Calu3 (cell line): ENCODE data around the gene GALNTL6. TPM values are rescaled to one million over a fixed set of nuclear protein-coding genes. Genes with fewer than 3 reads are reported as not detected.

Experiments used
- BruUV-seq: library from RNA; stranded (reverse); fragments of 400-500 nt; replicated peaks from 2 replicates; lab custom pipeline; 2021; lab: Mats Ljungman, UMichigan
- CTCF ChIA-PET: fragments of 300-600 bp; sonication (Branson Sonifier 250); formaldehyde crosslinking; loops from one replicate; lab custom pipeline; 2022; ENCODE audit warnings: antibody characterized with exemption; lab: Charles Lee
- DNase-seq: peaks from one replicate; pipeline ENCODE4 v3.0.0; 2022
- H3K27ac Mint-ChIP-seq: one replicate; pipeline ENCODE4 v1.8.0; 2022; ENCODE audit warnings: mixed read lengths; ENCODE audit not compliant: unreplicated experiment
- H3K27me3 Mint-ChIP-seq: one replicate; pipeline ENCODE4 v1.8.0; 2022; ENCODE audit warnings: mixed read lengths; ENCODE audit not compliant: unreplicated experiment
- H3K36me3 Mint-ChIP-seq: one replicate; pipeline ENCODE4 v1.8.0; 2022; ENCODE audit warnings: mild to moderate bottlenecking, moderate library complexity, mixed read lengths; ENCODE audit not compliant: insufficient read depth, unreplicated experiment
- H3K4me1 Mint-ChIP-seq: one replicate; pipeline ENCODE4 v1.8.0; 2022; ENCODE audit warnings: mild to moderate bottlenecking, low read depth, mixed read lengths; ENCODE audit not compliant: unreplicated experiment
- H3K4me3 Mint-ChIP-seq: one replicate; pipeline ENCODE4 v1.8.0; 2022; ENCODE audit warnings: mild to moderate bottlenecking, low read depth, moderate library complexity, mixed read lengths; ENCODE audit not compliant: unreplicated experiment
- H3K9me3 Mint-ChIP-seq: one replicate; pipeline ENCODE4 v1.8.0; 2022; ENCODE audit warnings: low read depth, mixed read lengths; ENCODE audit not compliant: unreplicated experiment
- CTCF ChIP-seq: fragments of 200-600 bp; IDR thresholded peaks from one replicate; pipeline ENCODE4 v1.8.0; 2022; ENCODE audit warnings: antibody characterized with exemption; ENCODE audit not compliant: unreplicated experiment
- intact Hi-C: fragments of 100-400 bp; cut with micrococcal nuclease; formaldehyde crosslinking; loops from one replicate; pipeline ENCODE4 v1.10.0; 2022; ENCODE audit not compliant: unreplicated experiment
- total RNA-seq: library from RNA; stranded (reverse); gene quantifications from 2 replicates; pipeline ENCODE4 v1.2.3, GENCODE V29; 2022

The GALNTL6 gene
- total RNA-seq, 1 experiment from 2014 or later: not detected

GRCh38 chr4:171785388-171785787, 27.8 kb upstream of the GALNTL6 start:
- TF ChIP-seq CTCF: no peak
- H3K27me3 Mint-ChIP-seq: no peaks in the 10 kb centered on the region
- no peaks in the 10 kb centered on the region for H3K36me3 Mint-ChIP-seq
- no TSS peak for BruUV-seq
- H3K4me1 Mint-ChIP-seq: no peaks in the 10 kb centered on the region
- CTCF ChIA-PET: no interaction called here
- H3K4me3 Mint-ChIP-seq: no peak overlapping the region
- DNase-seq: no peak
- H3K27ac Mint-ChIP-seq: no peak overlapping the region
- intact Hi-C loops: no loop called here
- peaks cover 13% of the 10 kb centered on the region for H3K9me3 Mint-ChIP-seq

- H3K4me1 Mint-ChIP-seq: no peaks in the 10 kb centered on the region
- intact Hi-C loops: no loop called here
- H3K27ac Mint-ChIP-seq: no peak overlapping the region
- no peaks in the 10 kb centered on the region for H3K9me3 Mint-ChIP-seq
- H3K36me3 Mint-ChIP-seq: no peaks in the 10 kb centered on the region
- no peak for DNase-seq
- CTCF ChIA-PET: no interaction called here
- no TSS peak for BruUV-seq
- no peak overlapping the region for H3K4me3 Mint-ChIP-seq
- no peaks in the 10 kb centered on the region for H3K27me3 Mint-ChIP-seq
- no peak for TF ChIP-seq CTCF
Observed at GRCh38 chr4:171793723-171794122, 19.5 kb upstream of the GALNTL6 start.

GRCh38 chr4:171794528-171794927, 18.7 kb upstream of the GALNTL6 start:
- no peaks in the 10 kb centered on the region for H3K9me3 Mint-ChIP-seq
- no peaks in the 10 kb centered on the region for H3K4me1 Mint-ChIP-seq
- TF ChIP-seq CTCF: no peak
- no peak overlapping the region for H3K27ac Mint-ChIP-seq
- H3K27me3 Mint-ChIP-seq: no peaks in the 10 kb centered on the region
- intact Hi-C loops: no loop called here
- CTCF ChIA-PET: no interaction called here
- no peak for DNase-seq
- H3K4me3 Mint-ChIP-seq: no peak overlapping the region
- H3K36me3 Mint-ChIP-seq: no peaks in the 10 kb centered on the region
- BruUV-seq: no TSS peak

GRCh38 chr4:171809854-171810253, 3.4 kb upstream of the GALNTL6 start:
- CTCF ChIA-PET: no interaction called here
- no peak for TF ChIP-seq CTCF
- no peak overlapping the region for H3K4me3 Mint-ChIP-seq
- intact Hi-C loops: no loop called here
- H3K9me3 Mint-ChIP-seq: peaks cover 6% of the 10 kb centered on the region
- no peak for DNase-seq
- no peaks in the 10 kb centered on the region for H3K27me3 Mint-ChIP-seq
- no TSS peak for BruUV-seq
- no peak overlapping the region for H3K27ac Mint-ChIP-seq
- no peaks in the 10 kb centered on the region for H3K36me3 Mint-ChIP-seq
- H3K4me1 Mint-ChIP-seq: no peaks in the 10 kb centered on the region
